Measurements from ENCODE around the gene ANKS3. TPM values are rescaled to one million over a fixed set of nuclear protein-coding genes. Genes with fewer than 3 reads are reported as not detected.

ANKS3 gene
- polyA plus RNA-seq, 3 donors, result 0.59 to 13.7 (median 0.95) TPM

DNA sequence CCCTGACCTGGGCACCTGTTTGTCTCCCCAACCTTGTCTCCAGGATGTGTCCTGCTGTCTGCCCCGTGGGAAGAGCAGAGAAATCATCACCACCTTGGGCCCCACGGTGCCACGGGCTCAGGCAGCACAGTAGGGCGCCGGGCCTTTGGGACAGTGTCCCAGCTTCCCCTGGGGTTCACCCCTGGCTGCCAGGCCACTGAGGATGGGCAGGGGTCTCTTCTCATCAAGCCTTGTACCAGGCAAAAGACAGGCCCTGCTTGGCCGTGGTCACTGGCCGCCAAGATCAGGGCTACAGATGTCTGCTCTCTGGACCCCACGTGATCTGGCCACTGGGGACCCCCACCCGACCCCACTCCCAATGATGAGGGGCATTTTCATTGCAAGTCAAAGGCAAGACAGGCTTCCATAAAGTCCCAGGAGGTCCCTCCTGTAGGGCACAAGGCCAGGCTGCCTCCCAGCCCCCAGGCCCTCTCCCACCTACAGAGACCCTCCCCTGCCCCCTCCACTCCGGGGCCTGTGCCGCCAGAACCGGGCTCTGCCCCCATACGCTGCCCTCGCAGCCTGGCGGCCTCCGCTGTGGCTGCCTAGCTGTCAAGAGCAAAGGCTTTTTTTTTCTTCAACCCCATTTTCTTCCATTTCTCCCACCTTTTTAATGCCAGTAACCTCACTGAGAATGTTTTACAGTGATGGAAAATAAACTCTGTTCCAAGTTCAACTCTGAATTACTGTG, 14.8 kb upstream of the ANKS3 start:
- Mint-ChIP-seq H3K4me1 (no peaks in the 10 kb centered on the region), H3K27me3 (ENCODE audit: low read depth in 3 of 3) (peaks cover 2 to 4% (median 2%) of the 10 kb centered on the region in 3 donors), H3K27ac (peak overlapping the region in 5 of 7 donors; percentile 2 to 66 (median 20)), H3K4me3 (no peak overlapping the region), H3K36me3 (peaks cover 28 to 35% of the 10 kb centered on the region in 2 donors), H3K9me3 (no peaks in the 10 kb centered on the region)
- Histone ChIP-seq H3K4me3 (replicated peaks in 1 of 3; ENCODE audit: low read depth in 2 of 3, low read length in 3 of 3) (no peak overlapping the region), H3K36me3 (replicated peaks in 1 of 2; ENCODE audit: control insufficient read depth in 1 of 2, insufficient read depth in 2 of 2, low read length in 2 of 2) (peaks cover 37 to 42% of the 10 kb centered on the region in 2 donors), H4K20me1 (ENCODE audit: insufficient read depth, low read length) (no peaks in the 10 kb centered on the region), H3K27ac (ENCODE audit: low read depth in 1 of 2, low read length in 2 of 2) (no peak overlapping the region), H3K9me3 (replicated peaks in 1 of 2; ENCODE audit: control insufficient read depth in 1 of 2, insufficient read depth in 1 of 2, low read length in 2 of 2) (no peaks in the 10 kb centered on the region), H3K79me2 (ENCODE audit: insufficient read depth, low read length) (no peaks in the 10 kb centered on the region), H2AFZ (ENCODE audit: insufficient read depth, low read depth, low read length, poor library complexity, severe bottlenecking) (no peak overlapping the region), H3K9ac (ENCODE audit: insufficient read depth, low read length, poor library complexity, severe bottlenecking) (no peak overlapping the region), H3K27me3 (ENCODE audit: control insufficient read depth in 2 of 2, insufficient read depth in 2 of 2, low read length in 2 of 2) (no peaks in the 10 kb centered on the region), H3K4me2 (replicated peaks; ENCODE audit: extremely low read depth, low read length, poor library complexity, severe bottlenecking) (no peak overlapping the region), H3K4me1 (ENCODE audit: control insufficient read depth in 1 of 2, insufficient read depth in 2 of 2, low read length in 2 of 2) (no peaks in the 10 kb centered on the region)
- 96% methylated on average over 12 of the region's 16 CpGs for whole genome bisulfite sequencing (ENCODE audit: insufficient coverage)
- intact Hi-C loops (cut with micrococcal nuclease), result no loop called here
- TF ChIP-seq, protein P1, sequence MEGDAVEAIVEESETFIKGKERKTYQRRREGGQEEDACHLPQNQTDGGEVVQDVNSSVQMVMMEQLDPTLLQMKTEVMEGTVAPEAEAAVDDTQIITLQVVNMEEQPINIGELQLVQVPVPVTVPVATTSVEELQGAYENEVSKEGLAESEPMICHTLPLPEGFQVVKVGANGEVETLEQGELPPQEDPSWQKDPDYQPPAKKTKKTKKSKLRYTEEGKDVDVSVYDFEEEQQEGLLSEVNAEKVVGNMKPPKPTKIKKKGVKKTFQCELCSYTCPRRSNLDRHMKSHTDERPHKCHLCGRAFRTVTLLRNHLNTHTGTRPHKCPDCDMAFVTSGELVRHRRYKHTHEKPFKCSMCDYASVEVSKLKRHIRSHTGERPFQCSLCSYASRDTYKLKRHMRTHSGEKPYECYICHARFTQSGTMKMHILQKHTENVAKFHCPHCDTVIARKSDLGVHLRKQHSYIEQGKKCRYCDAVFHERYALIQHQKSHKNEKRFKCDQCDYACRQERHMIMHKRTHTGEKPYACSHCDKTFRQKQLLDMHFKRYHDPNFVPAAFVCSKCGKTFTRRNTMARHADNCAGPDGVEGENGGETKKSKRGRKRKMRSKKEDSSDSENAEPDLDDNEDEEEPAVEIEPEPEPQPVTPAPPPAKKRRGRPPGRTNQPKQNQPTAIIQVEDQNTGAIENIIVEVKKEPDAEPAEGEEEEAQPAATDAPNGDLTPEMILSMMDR (IDR thresholded peaks at IDR 0.05), result no peak
- DNase-seq, result no peak

DNA sequence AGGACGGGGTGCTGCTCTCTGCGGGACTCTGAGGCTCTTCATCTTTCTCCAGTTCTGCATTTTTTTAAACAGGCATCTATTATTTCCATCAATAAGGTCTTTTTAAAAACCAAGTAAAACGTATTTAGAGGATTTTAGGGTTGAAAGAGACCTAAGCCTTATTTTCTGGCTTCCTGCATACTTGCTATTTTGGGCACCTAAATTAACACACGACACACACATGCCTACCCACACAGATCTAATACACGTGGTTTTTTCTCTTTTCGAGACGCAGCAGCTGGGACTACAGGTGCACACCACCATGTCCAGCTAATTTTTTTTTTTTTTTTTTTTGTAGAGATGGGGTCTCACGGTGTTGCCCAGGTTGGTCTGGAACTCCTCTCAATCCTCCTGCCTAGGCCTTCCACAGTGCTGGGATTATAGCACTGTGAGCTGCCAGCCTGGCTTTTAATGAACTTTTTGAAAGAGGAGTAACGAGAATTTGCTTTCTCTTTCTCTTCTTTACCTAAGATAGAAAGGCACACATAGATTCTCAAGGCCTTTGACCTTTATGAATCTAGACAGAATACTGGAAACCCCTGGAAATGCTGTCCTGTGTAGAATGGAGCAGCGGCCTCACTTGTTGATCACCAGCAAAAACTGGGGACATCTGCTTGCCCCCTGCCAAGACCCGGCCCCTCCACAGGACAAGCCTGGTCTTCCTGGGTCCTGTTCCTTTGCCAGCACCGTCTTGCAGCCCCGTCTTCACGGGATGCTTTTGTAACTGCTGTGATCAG, 14.0 kb upstream of the ANKS3 start:
- TF ChIP-seq, protein P1 (IDR thresholded peaks at IDR 0.05), result no peak
- DNase-seq, result no peak
- Mint-ChIP-seq H3K4me1 (peaks cover 6% of the 10 kb centered on the region), H3K4me3 (no peak overlapping the region), H3K27ac (peak overlapping the region in 1 of 7 donors; percentile 68), H3K9me3 (no peaks in the 10 kb centered on the region), H3K36me3 (peaks cover 21 to 28% of the 10 kb centered on the region in 2 donors), H3K27me3 (ENCODE audit: low read depth in 3 of 3) (peaks cover 5 to 8% (median 8%) of the 10 kb centered on the region in 3 donors)
- intact Hi-C loops (cut with micrococcal nuclease), result no loop called here
- no peak overlapping the region for H3K9ac ChIP-seq (ENCODE audit: insufficient read depth, low read length, poor library complexity, severe bottlenecking)
- no peak overlapping the region for H3K4me2 ChIP-seq (replicated peaks; ENCODE audit: extremely low read depth, low read length, poor library complexity, severe bottlenecking)
- peaks cover 30 to 35% of the 10 kb centered on the region in 2 donors for H3K36me3 ChIP-seq (replicated peaks in 1 of 2; ENCODE audit: control insufficient read depth in 1 of 2, insufficient read depth in 2 of 2, low read length in 2 of 2)
- H3K9me3 ChIP-seq (replicated peaks in 1 of 2; ENCODE audit: control insufficient read depth in 1 of 2, insufficient read depth in 1 of 2, low read length in 2 of 2), result no peaks in the 10 kb centered on the region
- WGBS (ENCODE audit: insufficient coverage), result 96% methylated on average over 5 of the region's 14 CpGs
- peaks cover 4 to 6% of the 10 kb centered on the region in 2 donors for H3K4me1 ChIP-seq (ENCODE audit: control insufficient read depth in 1 of 2, insufficient read depth in 2 of 2, low read length in 2 of 2)
- H3K79me2 ChIP-seq (ENCODE audit: insufficient read depth, low read length), result no peaks in the 10 kb centered on the region
- H2AFZ ChIP-seq (ENCODE audit: insufficient read depth, low read depth, low read length, poor library complexity, severe bottlenecking), result no peak overlapping the region
- H3K27ac ChIP-seq (ENCODE audit: low read depth in 1 of 2, low read length in 2 of 2), result no peak overlapping the region
- no peaks in the 10 kb centered on the region for H4K20me1 ChIP-seq (ENCODE audit: insufficient read depth, low read length)
- no peaks in the 10 kb centered on the region for H3K27me3 ChIP-seq (ENCODE audit: control insufficient read depth in 2 of 2, insufficient read depth in 2 of 2, low read length in 2 of 2)
- H3K4me3 ChIP-seq (replicated peaks in 1 of 3; ENCODE audit: low read depth in 2 of 3, low read length in 3 of 3), result no peak overlapping the region
